GM23338 (cell line): ENCODE data around the gene ANP32E. TPM values are rescaled to one million over a fixed set of nuclear protein-coding genes. Genes with fewer than 3 reads are reported as not detected.

Experiments used
- ATAC-seq: fragments of 200-7000 bp; cut with Tn5 transposase; 3 replicates; pipeline ENCODE4 v1.9.1; 2020
- DNase-seq: peaks from one replicate; pipeline ENCODE4 v3.0.0-alpha.2; 2015; ENCODE audit warnings: low spot score
- H2AFZ ChIP-seq: fragments of 200-600 bp; sonication (generic); 2 replicates; pipeline ENCODE4 v1.8.0; 2016; ENCODE audit warnings: antibody characterized with exemption, mild to moderate bottlenecking, moderate library complexity
- H3F3A ChIP-seq: fragments of 200-600 bp; sonication (generic); replicated peaks from 2 replicates; pipeline ENCODE4 v1.8.0; 2017; ENCODE audit warnings: antibody characterized with exemption, mixed run types, low read depth
- H3K27ac ChIP-seq: fragments of 200-600 bp; sonication (generic); 2 replicates; pipeline ENCODE4 v1.6.1; 2016; ENCODE audit warnings: low read depth
- H3K27me3 ChIP-seq: fragments of 200-600 bp; sonication (generic); 2 replicates; pipeline ENCODE4 v1.8.0; 2016; ENCODE audit warnings: mild to moderate bottlenecking, mixed run types, moderate library complexity; ENCODE audit not compliant: insufficient read depth
- H3K36me3 ChIP-seq: fragments of 200-600 bp; sonication (generic); 2 replicates; pipeline ENCODE4 v1.8.0; 2016; ENCODE audit warnings: mild to moderate bottlenecking; ENCODE audit not compliant: insufficient read depth
- H3K4me1 ChIP-seq: fragments of 200-600 bp; sonication (generic); 2 replicates; pipeline ENCODE4 v1.8.0; 2016; ENCODE audit warnings: mild to moderate bottlenecking, moderate library complexity; ENCODE audit not compliant: insufficient read depth
- H3K4me2 ChIP-seq: fragments of 200-600 bp; sonication (generic); 2 replicates; pipeline ENCODE4 v1.7.1; 2017; ENCODE audit warnings: mixed run types
- H3K4me3 ChIP-seq: fragments of 200-600 bp; sonication (generic); 2 replicates; pipeline ENCODE4 v1.6.1; 2016; ENCODE audit warnings: mixed run types
- H3K79me2 ChIP-seq: fragments of 200-600 bp; sonication (generic); replicated peaks from 2 replicates; pipeline ENCODE4 v1.8.0; 2017; ENCODE audit warnings: mild to moderate bottlenecking; ENCODE audit not compliant: insufficient read depth
- H3K9me2 ChIP-seq: fragments of 200-600 bp; sonication (generic); 2 replicates; pipeline ENCODE4 v1.8.0; 2017; ENCODE audit not compliant: insufficient read depth
- H4K20me1 ChIP-seq: fragments of 200-600 bp; sonication (generic); replicated peaks from 2 replicates; pipeline ENCODE4 v1.8.0; 2017; ENCODE audit warnings: mild to moderate bottlenecking; ENCODE audit not compliant: insufficient read depth
- H3K27ac Mint-ChIP-seq: 2 replicates; pipeline ENCODE4 v1.8.0; 2020; ENCODE audit warnings: inconsistent platforms, mild to moderate bottlenecking, moderate library complexity, mixed read lengths
- H3K27me3 Mint-ChIP-seq: 3 replicates; pipeline ENCODE4 v1.8.0; 2022; ENCODE audit warnings: low read depth, mild to moderate bottlenecking, moderate library complexity, mixed read lengths, inconsistent platforms; ENCODE audit not compliant: insufficient read depth, poor library complexity
- H3K36me3 Mint-ChIP-seq: 3 replicates; pipeline ENCODE4 v1.8.0; 2021; ENCODE audit warnings: low read depth, mild to moderate bottlenecking, inconsistent platforms, moderate library complexity, mixed read lengths
- H3K4me1 Mint-ChIP-seq: 3 replicates; pipeline ENCODE4 v1.8.0; 2020; ENCODE audit warnings: mild to moderate bottlenecking, inconsistent platforms, mixed read lengths
- H3K4me3 Mint-ChIP-seq: 3 replicates; pipeline ENCODE4 v1.8.0; 2021; ENCODE audit warnings: moderate library complexity, mild to moderate bottlenecking, inconsistent platforms, mixed read lengths
- H3K9me3 Mint-ChIP-seq: 3 replicates; pipeline ENCODE4 v1.8.0; 2020; ENCODE audit warnings: moderate library complexity, mild to moderate bottlenecking, inconsistent platforms, mixed read lengths
- CREB1 ChIP-seq: fragments of 250-450 bp; sonication (Bioruptor Pico); IDR thresholded peaks from 2 replicates; pipeline ENCODE4 v1.5.0; 2020; ENCODE audit warnings: low read depth, mild to moderate bottlenecking, moderate library complexity
- CTCF ChIP-seq, 2 experiments: fragments of 200-600 bp in 1 of 2; sonication (generic) in 1 of 2; conservative IDR thresholded peaks; 2 replicates each; pipeline versions ENCODE4 v1.5.1 to v1.6.1; 2016 to 2017; ENCODE audit warnings: antibody characterized with exemption in 2 of 2, low read depth in 2 of 2, mild to moderate bottlenecking in 2 of 2, moderate library complexity in 1 of 2
- NANOG ChIP-seq: IDR thresholded peaks from 2 replicates; pipeline ENCODE4 v1.6.1; 2016; ENCODE audit warnings: antibody characterized with exemption, borderline replicate concordance
- POLR2AphosphoS5 ChIP-seq: IDR thresholded peaks from 2 replicates; pipeline ENCODE4 v1.6.1; 2016; ENCODE audit warnings: antibody characterized with exemption, low read depth
- REST ChIP-seq: IDR thresholded peaks from one replicate; pipeline ENCODE4 v1.6.1; 2018; ENCODE audit warnings: antibody characterized with exemption; ENCODE audit not compliant: unreplicated experiment
- STAT1 ChIP-seq: IDR thresholded peaks from one replicate; pipeline ENCODE4 v1.6.1; 2016; ENCODE audit warnings: antibody characterized with exemption; ENCODE audit not compliant: unreplicated experiment
- ZNF114 ChIP-seq: fragments of 250-450 bp; sonication (Bioruptor Pico); IDR thresholded peaks from 2 replicates; pipeline ENCODE4 v1.5.0; 2020; ENCODE audit warnings: mild to moderate bottlenecking, moderate library complexity
- ZNF331 ChIP-seq: fragments of 250-450 bp; sonication (Bioruptor Pico); IDR thresholded peaks from 2 replicates; pipeline ENCODE4 v1.5.0; 2020; ENCODE audit warnings: low read depth, mild to moderate bottlenecking, moderate library complexity
- ZNF462 ChIP-seq: fragments of 250-450 bp; sonication (Bioruptor Pico); IDR thresholded peaks from 2 replicates; pipeline ENCODE4 v1.5.0; 2020; ENCODE audit warnings: mild to moderate bottlenecking, moderate library complexity
- polyA plus RNA-seq: library from polyadenylated mRNA; unstranded; fragments of >200 nt; fragmentation: Nextera tagmentation; extraction: Ambion mirVana; gene quantifications from 2 replicates; pipeline ENCODE4 v1.2.1, GENCODE V29; 2016
- total RNA-seq: library from RNA; depleted of rRNA; stranded (reverse); fragments of >200 nt; shearing (Covaris generic); gene quantifications from 2 replicates; pipeline ENCODE4 v1.2.3, GENCODE V29; 2014

ANP32E gene
- total and polyA plus RNA-seq, 2 experiments from 2014 or later: 88.6 to 257 TPM

GRCh38 chr1:150262388-150263320 lies 26.7 kb upstream of the ANP32E start:
- TF ChIP-seq CTCF (conservative IDR thresholded peaks at IDR 0.05; ENCODE audit: low read depth in 2 of 2) (0 out of 4 replicates have a peak, but pooled peaks of 1 of the 2 experiments have one; percentile 6), ZNF114 (no peak)
- peaks cover 25% of the 10 kb centered on the region; the same call in 1 of the 2 replicates for H3K36me3 ChIP-seq
- Mint-ChIP-seq H3K36me3 (peaks cover 69% of the 10 kb centered on the region), H3K27me3 (peaks cover 21% of the 10 kb centered on the region), H3K27ac (no peak overlapping the region), H3K9me3 (no peaks in the 10 kb centered on the region), H3K4me3 (no peak overlapping the region), H3K4me1 (peaks cover 25% of the 10 kb centered on the region)
- H3K4me1 ChIP-seq: peaks cover 19% of the 10 kb centered on the region
- H3K4me3 ChIP-seq: no peak overlapping the region
- peaks cover 33% of the 10 kb centered on the region for H3F3A ChIP-seq
- H2AFZ ChIP-seq: no peak overlapping the region
- peaks cover 30% of the 10 kb centered on the region for H3K79me2 ChIP-seq
- 0 out of 2 replicates have a peak overlapping the region, but pooled peaks have one; percentile 55 for H3K27ac ChIP-seq
- no peak overlapping the region for H3K4me2 ChIP-seq
- no peaks in the 10 kb centered on the region for H3K27me3 ChIP-seq
- peaks cover 10% of the 10 kb centered on the region for H4K20me1 ChIP-seq
- no peaks in the 10 kb centered on the region for H3K9me2 ChIP-seq
- ATAC-seq (no peak), DNase-seq (no peak)

GRCh38 chr1:150261367-150261766 lies 25.5 kb upstream of the ANP32E start:
- DNase-seq (no peak), ATAC-seq (no peak)
- Histone ChIP-seq H3K4me3 (no peak overlapping the region), H3K36me3 (peaks cover 20% of the 10 kb centered on the region; the same call in 1 of the 2 replicates), H3F3A (peaks cover 38% of the 10 kb centered on the region), H3K4me2 (no peak overlapping the region), H3K9me2 (no peaks in the 10 kb centered on the region), H3K27ac (no peak overlapping the region), H3K27me3 (no peaks in the 10 kb centered on the region), H3K4me1 (peaks cover 17% of the 10 kb centered on the region), H4K20me1 (peaks cover 10% of the 10 kb centered on the region), H2AFZ (no peak overlapping the region), H3K79me2 (peaks cover 26% of the 10 kb centered on the region)
- H3K9me3 Mint-ChIP-seq: no peaks in the 10 kb centered on the region; the same call in 2 of the 3 replicates
- no peak overlapping the region; the same call in 2 of the 3 replicates for H3K4me3 Mint-ChIP-seq
- peaks cover 30% of the 10 kb centered on the region for H3K4me1 Mint-ChIP-seq
- H3K27me3 Mint-ChIP-seq: peaks cover 19% of the 10 kb centered on the region
- H3K27ac Mint-ChIP-seq: no peak overlapping the region
- peaks cover 56% of the 10 kb centered on the region for H3K36me3 Mint-ChIP-seq
- TF ChIP-seq ZNF331 (CRISPR knock-in tag): no peak
- no peak for TF ChIP-seq STAT1
- no peak for TF ChIP-seq ZNF462 (CRISPR knock-in tag)
- TF ChIP-seq CREB1 (CRISPR knock-in tag): no peak
- no peak for TF ChIP-seq REST
- no peak for TF ChIP-seq POLR2AphosphoS5
- TF ChIP-seq NANOG: no peak
